DOHH2 (cell line): Measurements from ENCODE around the gene HIVEP2.

Experiments used
- H3F3A ChIP-seq: fragments of 200-600 bp; sonication (generic), shearing (Covaris generic); 2 replicates; pipeline ENCODE4 v1.6.0; 2016; ENCODE audit warnings: antibody characterized with exemption, mild to moderate bottlenecking; ENCODE audit not compliant: control insufficient read depth, insufficient read depth
- H3K27ac ChIP-seq: fragments of 200-600 bp; sonication (generic); 2 replicates; pipeline ENCODE4 v1.5.1; 2014; ENCODE audit warnings: low read depth, mild to moderate bottlenecking, low read length, moderate library complexity
- H3K27me3 ChIP-seq: fragments of 200-600 bp; sonication (generic); 2 replicates; pipeline ENCODE4 v1.6.1; 2014; ENCODE audit warnings: mild to moderate bottlenecking, low read length, mixed read lengths; ENCODE audit not compliant: control insufficient read depth
- H3K36me3 ChIP-seq: fragments of 200-600 bp; sonication (generic); 2 replicates; pipeline ENCODE4 v1.6.1; 2014; ENCODE audit warnings: mild to moderate bottlenecking, low read length, moderate library complexity, mixed read lengths; ENCODE audit not compliant: control insufficient read depth
- H3K4me1 ChIP-seq: fragments of 200-600 bp; sonication (generic); 2 replicates; pipeline ENCODE4 v1.6.1; 2014; ENCODE audit warnings: mild to moderate bottlenecking, low read length, mixed read lengths; ENCODE audit not compliant: control insufficient read depth
- H3K4me2 ChIP-seq: fragments of 200-600 bp; sonication (generic); 2 replicates; pipeline ENCODE4 v1.6.0; 2014; ENCODE audit warnings: mild to moderate bottlenecking, low read length, moderate library complexity
- H3K4me3 ChIP-seq: fragments of 200-600 bp; sonication (generic); 2 replicates; pipeline ENCODE4 v1.5.1; 2014; ENCODE audit warnings: mild to moderate bottlenecking, low read length, mixed read lengths
- H3K79me2 ChIP-seq: fragments of 200-600 bp; sonication (generic); 2 replicates; pipeline ENCODE4 v1.6.1; 2014; ENCODE audit warnings: mild to moderate bottlenecking, low read length, mixed read lengths; ENCODE audit not compliant: control insufficient read depth
- H3K9me2 ChIP-seq: fragments of 200-600 bp; sonication (generic); replicated peaks from 2 replicates; pipeline ENCODE4 v1.6.1; 2014; ENCODE audit warnings: mild to moderate bottlenecking, low read length, mixed read lengths; ENCODE audit not compliant: control insufficient read depth
- H3K9me3 ChIP-seq: fragments of 200-600 bp; sonication (generic); 2 replicates; pipeline ENCODE4 v1.6.1; 2014; ENCODE audit warnings: antibody characterized with exemption, low read length, mixed read lengths; ENCODE audit not compliant: control insufficient read depth, insufficient read depth
- H4K20me1 ChIP-seq: fragments of 200-600 bp; sonication (generic); 2 replicates; pipeline ENCODE4 v1.6.0; 2014; ENCODE audit warnings: low read depth, mild to moderate bottlenecking, antibody characterized with exemption, low read length, moderate library complexity; ENCODE audit not compliant: control insufficient read depth, insufficient read depth
- EZH2phosphoT487 ChIP-seq: fragments of 200-600 bp; sonication (generic); IDR thresholded peaks from 2 replicates; pipeline ENCODE4 v1.6.1; 2017; ENCODE audit warnings: borderline replicate concordance, mild to moderate bottlenecking, antibody characterized with exemption, low read length, moderate library complexity, mixed read lengths
- TF ChIP-seq, protein P1 (sequence below): fragments of 200-600 bp; sonication (generic); IDR thresholded peaks from one replicate; pipeline ENCODE4 v1.5.1; 2014; ENCODE audit warnings: antibody characterized with exemption, mild to moderate bottlenecking, low read depth, low read length; ENCODE audit not compliant: poor library complexity, severe bottlenecking

Gene HIVEP2

DNA sequence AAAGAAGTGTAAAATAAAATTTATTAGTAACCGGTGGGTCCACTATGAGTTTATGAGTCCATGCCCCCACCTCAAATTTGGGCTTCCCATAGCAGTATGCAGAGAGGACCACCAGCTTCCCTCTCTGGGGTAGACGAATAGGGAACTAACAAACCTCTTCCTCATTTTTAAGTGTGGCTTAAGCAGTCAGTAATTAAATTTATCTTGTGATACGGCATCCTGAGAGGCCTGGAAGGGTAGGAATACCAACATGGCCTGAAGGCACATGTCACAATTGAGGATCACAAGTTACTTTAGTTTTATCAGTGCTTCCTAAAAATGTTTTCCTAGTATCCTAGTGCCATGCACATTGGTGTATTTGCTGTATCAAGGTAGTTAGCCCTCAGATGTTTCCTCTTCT, 239.9 kb downstream of the HIVEP2 start:
- Histone ChIP-seq H3K27ac (no peak overlapping the region), H3K4me3 (no peak overlapping the region), H3K4me2 (no peak overlapping the region), H3K36me3 (no peaks in the 10 kb centered on the region), H3K79me2 (no peaks in the 10 kb centered on the region), H3K9me3 (no peaks in the 10 kb centered on the region), H3K9me2 (no peaks in the 10 kb centered on the region), H3K27me3 (no peaks in the 10 kb centered on the region; the same call in 1 of the 2 replicates), H4K20me1 (no peaks in the 10 kb centered on the region), H3K4me1 (peaks cover 10% of the 10 kb centered on the region), H3F3A (no peaks in the 10 kb centered on the region)
- TF ChIP-seq EZH2phosphoT487: no peak
- TF ChIP-seq, protein P1, sequence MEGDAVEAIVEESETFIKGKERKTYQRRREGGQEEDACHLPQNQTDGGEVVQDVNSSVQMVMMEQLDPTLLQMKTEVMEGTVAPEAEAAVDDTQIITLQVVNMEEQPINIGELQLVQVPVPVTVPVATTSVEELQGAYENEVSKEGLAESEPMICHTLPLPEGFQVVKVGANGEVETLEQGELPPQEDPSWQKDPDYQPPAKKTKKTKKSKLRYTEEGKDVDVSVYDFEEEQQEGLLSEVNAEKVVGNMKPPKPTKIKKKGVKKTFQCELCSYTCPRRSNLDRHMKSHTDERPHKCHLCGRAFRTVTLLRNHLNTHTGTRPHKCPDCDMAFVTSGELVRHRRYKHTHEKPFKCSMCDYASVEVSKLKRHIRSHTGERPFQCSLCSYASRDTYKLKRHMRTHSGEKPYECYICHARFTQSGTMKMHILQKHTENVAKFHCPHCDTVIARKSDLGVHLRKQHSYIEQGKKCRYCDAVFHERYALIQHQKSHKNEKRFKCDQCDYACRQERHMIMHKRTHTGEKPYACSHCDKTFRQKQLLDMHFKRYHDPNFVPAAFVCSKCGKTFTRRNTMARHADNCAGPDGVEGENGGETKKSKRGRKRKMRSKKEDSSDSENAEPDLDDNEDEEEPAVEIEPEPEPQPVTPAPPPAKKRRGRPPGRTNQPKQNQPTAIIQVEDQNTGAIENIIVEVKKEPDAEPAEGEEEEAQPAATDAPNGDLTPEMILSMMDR: no peak

DNA sequence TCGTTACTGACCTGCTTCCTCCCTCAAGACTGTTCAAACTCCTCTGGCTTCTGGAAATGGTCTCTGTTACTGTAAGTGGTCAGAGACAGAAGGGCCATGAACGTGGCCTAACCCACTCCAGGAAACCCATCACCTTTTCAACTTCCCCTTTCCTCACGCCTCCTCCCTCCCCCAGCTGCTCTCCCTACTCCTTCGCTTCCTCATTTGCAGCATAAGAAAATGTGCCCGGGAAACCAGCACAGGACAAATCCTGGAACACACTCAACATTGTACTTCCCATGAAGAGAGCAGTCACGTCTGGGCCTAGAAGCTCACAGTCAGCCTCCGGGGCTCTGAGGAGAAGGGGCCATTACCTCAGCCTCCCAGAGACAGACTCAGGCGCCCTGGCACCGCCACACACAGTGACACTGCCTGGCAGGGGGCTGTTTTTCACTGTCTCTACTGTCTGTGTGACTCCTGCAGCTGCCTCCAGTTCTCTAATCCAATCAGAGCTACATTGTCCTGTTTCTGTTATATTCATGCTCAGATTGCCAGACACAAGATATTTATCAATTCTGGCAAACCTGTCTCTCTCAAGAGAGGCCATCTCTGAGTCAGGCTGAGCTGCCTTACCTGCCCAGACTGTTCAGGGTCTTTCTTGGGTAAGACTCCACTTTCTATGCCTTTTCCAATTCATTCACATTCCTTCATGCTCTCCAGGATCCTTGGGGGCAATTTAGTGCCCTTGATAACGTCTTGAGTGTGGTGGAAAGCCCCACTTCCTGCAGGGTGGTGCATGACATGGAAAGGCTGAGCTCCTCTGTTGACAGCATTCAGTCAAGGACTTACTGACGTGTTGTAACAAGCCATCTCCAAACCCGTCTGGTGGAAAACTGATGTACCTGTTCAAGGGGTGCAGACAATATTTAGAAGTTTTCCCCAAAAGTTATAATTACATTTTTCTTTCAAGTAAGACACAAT, 242.2 kb downstream of the HIVEP2 start:
- H3K9me3 ChIP-seq: no peaks in the 10 kb centered on the region
- no peaks in the 10 kb centered on the region for H4K20me1 ChIP-seq
- H3K36me3 ChIP-seq: no peaks in the 10 kb centered on the region
- no peak overlapping the region for H3K4me3 ChIP-seq
- TF ChIP-seq, protein P1: no peak
- no peak for TF ChIP-seq EZH2phosphoT487
- no peaks in the 10 kb centered on the region for H3K9me2 ChIP-seq
- H3K4me1 ChIP-seq: peaks cover 15% of the 10 kb centered on the region
- H3F3A ChIP-seq: no peaks in the 10 kb centered on the region
- H3K27me3 ChIP-seq: no peaks in the 10 kb centered on the region; the same call in 1 of the 2 replicates
- H3K79me2 ChIP-seq: no peaks in the 10 kb centered on the region
- no peak overlapping the region for H3K4me2 ChIP-seq
- H3K27ac ChIP-seq: no peak overlapping the region
